Endodermal cell (in vitro differentiated cells): ENCODE measurements around the gene CD180. TPM values are rescaled to one million over a fixed set of nuclear protein-coding genes. Genes with fewer than 3 reads are reported as not detected.

Experiments
- DNase-seq: peaks from one replicate; pipeline ENCODE4 v3.0.0-alpha.2; 2017
- H3K27ac ChIP-seq: 2 replicates; pipeline ENCODE4 v1.5.1; 2013; ENCODE audit warnings: mild to moderate bottlenecking, low read depth, low read length, moderate library complexity
- H3K27me3 ChIP-seq: 2 replicates; pipeline ENCODE4 v1.6.1; 2013; ENCODE audit warnings: mild to moderate bottlenecking, low read length, moderate library complexity; ENCODE audit not compliant: insufficient read depth, control insufficient read depth, poor library complexity, severe bottlenecking
- H3K36me3 ChIP-seq: 2 replicates; pipeline ENCODE4 v1.7.0; 2013; ENCODE audit warnings: mild to moderate bottlenecking, low read length, moderate library complexity; ENCODE audit not compliant: control insufficient read depth, insufficient read depth
- H3K4me1 ChIP-seq: one replicate; pipeline ENCODE4 v1.7.0; 2013; ENCODE audit warnings: low read length; ENCODE audit not compliant: control insufficient read depth, insufficient read depth
- H3K4me3 ChIP-seq: 2 replicates; pipeline ENCODE4 v1.5.1; 2013; ENCODE audit warnings: mild to moderate bottlenecking, low read length, moderate library complexity
- H3K9ac ChIP-seq: 2 replicates; pipeline ENCODE4 v1.6.1; 2013; ENCODE audit warnings: mild to moderate bottlenecking, low read length, moderate library complexity; ENCODE audit not compliant: poor library complexity, severe bottlenecking; ENCODE audit errors: extremely low read depth
- H3K9me3 ChIP-seq: 2 replicates; pipeline ENCODE4 v1.6.1; 2013; ENCODE audit warnings: mild to moderate bottlenecking, low read length, moderate library complexity; ENCODE audit not compliant: control insufficient read depth
- H3K27ac Mint-ChIP-seq: 2 replicates; pipeline ENCODE4 v1.8.0; 2020; ENCODE audit warnings: mixed read lengths
- H3K27me3 Mint-ChIP-seq: 2 replicates; pipeline ENCODE4 v1.8.0; 2021; ENCODE audit warnings: mild to moderate bottlenecking, mixed read lengths; ENCODE audit not compliant: insufficient read depth
- H3K36me3 Mint-ChIP-seq: 2 replicates; pipeline ENCODE4 v1.8.0; 2020; ENCODE audit warnings: low read depth, mixed read lengths
- H3K4me1 Mint-ChIP-seq: 2 replicates; pipeline ENCODE4 v1.8.0; 2020; ENCODE audit warnings: mixed read lengths
- H3K4me3 Mint-ChIP-seq: 2 replicates; pipeline ENCODE4 v1.8.0; 2020; ENCODE audit warnings: mild to moderate bottlenecking, moderate library complexity, mixed read lengths
- H3K9me3 Mint-ChIP-seq: 2 replicates; pipeline ENCODE4 v1.8.0; 2020; ENCODE audit warnings: mild to moderate bottlenecking, mixed read lengths
- WGBS, 2 experiments: methylation state at CpG; one replicate each; pipeline versions ENCODE4 v1.1.5 to v1.1.7; 2013; ENCODE audit warnings: missing lambda C conversion rate in 2 of 2, mixed read lengths in 1 of 2; ENCODE audit not compliant: insufficient coverage in 1 of 2, insufficient read length in 1 of 2; 5-methylcytosine and 5-hydroxymethylcytosine counted together
- total RNA-seq, 2 donors: library from RNA; stranded (reverse); fragmentation: NEBNext Ultra II Directional in 1 of 2; extraction: Animal tissue kit (Norgen Biotek cat#: 25700) in 1 of 2; gene quantifications; 2 replicates in 1 of 2; 3 replicates in 1 of 2; pipeline ENCODE4 v1.2.1, GENCODE V29; 2021
- TF ChIP-seq, protein P1 (sequence below): fragments of 200-600 bp; sonication (generic); conservative IDR thresholded peaks from 2 replicates; pipeline ENCODE4 v1.5.0; 2021; ENCODE audit warnings: antibody characterized with exemption, mild to moderate bottlenecking

The CD180 gene
- total RNA-seq, 2 donors from 2014 or later = not detected

DNA sequence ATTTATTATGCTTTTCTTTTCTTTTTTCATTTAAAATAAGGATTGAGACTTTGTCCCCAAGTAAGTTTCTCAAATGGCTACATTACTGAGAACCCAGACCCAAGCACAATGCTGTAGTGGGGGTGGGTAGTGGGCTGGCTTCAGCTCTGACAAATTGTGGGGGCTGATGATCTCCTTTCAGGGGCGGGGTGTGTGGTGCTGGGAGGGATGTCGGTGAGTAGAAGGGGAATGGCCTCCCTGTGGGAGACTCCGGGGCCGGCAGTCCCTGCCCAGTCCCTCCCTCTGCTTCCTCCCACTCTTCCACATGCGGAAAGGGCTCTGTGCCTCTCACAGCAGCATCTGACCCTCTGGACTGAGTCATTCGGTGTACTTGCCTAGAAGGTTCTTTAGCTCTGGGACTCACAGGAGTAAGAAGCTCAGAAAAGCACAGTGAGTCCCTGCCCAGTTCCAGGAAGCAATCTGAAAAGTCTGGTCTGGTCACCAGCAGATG, 14.3 kb downstream of the CD180 start:
- Mint-ChIP-seq H3K4me3 (no peak overlapping the region), H3K36me3 (no peaks in the 10 kb centered on the region), H3K9me3 (peaks cover 2% of the 10 kb centered on the region), H3K27ac (no peak overlapping the region), H3K4me1 (peaks cover 13% of the 10 kb centered on the region), H3K27me3 (peaks cover 9% of the 10 kb centered on the region)
- Histone ChIP-seq H3K9me3 (no peaks in the 10 kb centered on the region), H3K4me1 (no peaks in the 10 kb centered on the region), H3K9ac (no peak overlapping the region), H3K27me3 (no peaks in the 10 kb centered on the region), H3K27ac (no peak overlapping the region), H3K36me3 (no peaks in the 10 kb centered on the region), H3K4me3 (no peak overlapping the region)
- peak; percentile 82 for DNase-seq
- TF ChIP-seq, protein P1, sequence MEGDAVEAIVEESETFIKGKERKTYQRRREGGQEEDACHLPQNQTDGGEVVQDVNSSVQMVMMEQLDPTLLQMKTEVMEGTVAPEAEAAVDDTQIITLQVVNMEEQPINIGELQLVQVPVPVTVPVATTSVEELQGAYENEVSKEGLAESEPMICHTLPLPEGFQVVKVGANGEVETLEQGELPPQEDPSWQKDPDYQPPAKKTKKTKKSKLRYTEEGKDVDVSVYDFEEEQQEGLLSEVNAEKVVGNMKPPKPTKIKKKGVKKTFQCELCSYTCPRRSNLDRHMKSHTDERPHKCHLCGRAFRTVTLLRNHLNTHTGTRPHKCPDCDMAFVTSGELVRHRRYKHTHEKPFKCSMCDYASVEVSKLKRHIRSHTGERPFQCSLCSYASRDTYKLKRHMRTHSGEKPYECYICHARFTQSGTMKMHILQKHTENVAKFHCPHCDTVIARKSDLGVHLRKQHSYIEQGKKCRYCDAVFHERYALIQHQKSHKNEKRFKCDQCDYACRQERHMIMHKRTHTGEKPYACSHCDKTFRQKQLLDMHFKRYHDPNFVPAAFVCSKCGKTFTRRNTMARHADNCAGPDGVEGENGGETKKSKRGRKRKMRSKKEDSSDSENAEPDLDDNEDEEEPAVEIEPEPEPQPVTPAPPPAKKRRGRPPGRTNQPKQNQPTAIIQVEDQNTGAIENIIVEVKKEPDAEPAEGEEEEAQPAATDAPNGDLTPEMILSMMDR = no peak
- 22 to 39% methylated on average over 1 to 5 of the region's 6 CpGs for WGBS, 2 experiments

DNA sequence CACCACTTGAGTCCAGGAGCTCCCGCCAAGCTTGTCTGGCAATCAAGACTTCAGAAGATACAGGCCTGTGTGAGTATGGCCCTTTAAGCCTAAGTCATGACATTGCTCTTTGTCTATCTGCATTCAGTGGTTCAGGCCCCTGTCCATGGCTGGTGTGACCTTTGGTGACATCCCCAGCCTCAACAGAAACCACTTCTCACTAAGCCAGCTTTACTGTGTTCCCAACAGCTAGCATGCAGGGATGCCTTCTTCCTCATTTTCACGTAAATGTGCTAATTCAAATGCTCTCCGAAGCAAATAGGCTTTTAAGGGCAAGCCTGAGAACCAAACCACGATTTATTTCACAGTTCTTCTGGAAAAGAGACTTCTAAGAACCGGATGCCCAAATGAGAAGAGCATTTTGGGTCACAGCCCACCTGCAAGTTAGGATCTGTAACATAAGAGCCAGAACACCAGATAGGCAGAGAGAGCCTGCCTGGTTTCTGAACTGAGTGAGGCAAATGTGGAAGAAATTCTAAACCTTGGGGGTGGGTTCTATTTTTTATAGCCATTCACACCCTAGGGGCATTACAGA, 14.9 kb downstream of the CD180 start:
- Histone ChIP-seq H3K4me3 (no peak overlapping the region), H3K4me1 (no peaks in the 10 kb centered on the region), H3K9ac (no peak overlapping the region), H3K27ac (peak overlapping the region; percentile 7), H3K9me3 (no peaks in the 10 kb centered on the region), H3K36me3 (no peaks in the 10 kb centered on the region), H3K27me3 (no peaks in the 10 kb centered on the region)
- Mint-ChIP-seq H3K4me3 (no peak overlapping the region), H3K4me1 (peaks cover 13% of the 10 kb centered on the region), H3K27ac (no peak overlapping the region), H3K9me3 (peaks cover 8% of the 10 kb centered on the region), H3K36me3 (no peaks in the 10 kb centered on the region), H3K27me3 (peaks cover 9% of the 10 kb centered on the region)
- 54 to 62% methylated on average over 5 of the region's 5 CpGs for WGBS, 2 experiments
- TF ChIP-seq, protein P1 = no peak
- DNase-seq = peak; percentile 60

GRCh38 chr5:67179697-67180361, 16.8 kb downstream of the CD180 start:
- no peak overlapping the region for H3K27ac ChIP-seq
- no peak overlapping the region for H3K4me3 Mint-ChIP-seq
- H3K36me3 Mint-ChIP-seq = no peaks in the 10 kb centered on the region
- H3K9me3 Mint-ChIP-seq = peaks cover 14% of the 10 kb centered on the region
- H3K27ac Mint-ChIP-seq = no peak overlapping the region
- H3K27me3 Mint-ChIP-seq = peaks cover 9% of the 10 kb centered on the region
- H3K9ac ChIP-seq = no peak overlapping the region
- no peaks in the 10 kb centered on the region for H3K4me1 ChIP-seq
- no peaks in the 10 kb centered on the region for H3K9me3 ChIP-seq
- no peak for DNase-seq
- no peak overlapping the region for H3K4me3 ChIP-seq
- H3K36me3 ChIP-seq = no peaks in the 10 kb centered on the region
- H3K4me1 Mint-ChIP-seq = peaks cover 13% of the 10 kb centered on the region
- WGBS, 2 experiments = 80 to 97% methylated on average over 1 to 5 of the region's 5 CpGs
- TF ChIP-seq, protein P1 = no peak
- no peaks in the 10 kb centered on the region for H3K27me3 ChIP-seq
